Endothelial cell of umbilical vein (primary cell): ENCODE measurements around the gene PLXNA3. TPM values are rescaled to one million over a fixed set of nuclear protein-coding genes. Genes with fewer than 3 reads are reported as not detected.

Source experiments
- BruUV-seq: library from RNA; stranded (reverse); fragments of 400-500 nt; replicated peaks from 2 replicates; lab custom pipeline; 2021; lab: Mats Ljungman, UMichigan
- CTCF ChIA-PET: fragments of 300-600, 350-600 bp; sonication (Branson Sonifier 250); formaldehyde crosslinking; loops from one replicate; lab custom pipeline; 2021; ENCODE audit warnings: antibody characterized with exemption, inconsistent platforms; lab: Charles Lee
- POLR2A ChIA-PET: fragments of 300-600, 350-600 bp; sonication (Branson Sonifier 250); formaldehyde crosslinking; loops from one replicate; lab custom pipeline; 2021; ENCODE audit warnings: antibody characterized with exemption, inconsistent platforms; lab: Charles Lee
- DNase-seq: peaks from one replicate; pipeline ENCODE4 v3.0.0-alpha.2; 2011; ENCODE audit warnings: low read depth, low spot score
- FAIRE-seq: peaks from 2 replicates; lab custom pipeline; 2011; peaks lifted over from hg19 to GRCh38; lab: Jason Lieb, UNC
- H2AFZ ChIP-seq: 2 replicates; pipeline ENCODE4 v1.6.0; 2012; ENCODE audit warnings: low read depth, low read length, control low read depth, inconsistent platforms
- H3K27ac ChIP-seq: 2 replicates; pipeline ENCODE4 v1.5.1; 2011; ENCODE audit warnings: low read depth, mild to moderate bottlenecking, control low read depth, low read length, moderate library complexity; ENCODE audit not compliant: insufficient read depth
- H3K27me3 ChIP-seq, 2 experiments: 2 replicates each; pipeline versions ENCODE4 v1.6.0 to v1.6.1; 2011; ENCODE audit warnings: low read length in 2 of 2, mixed read lengths in 1 of 2; ENCODE audit not compliant: control insufficient read depth in 2 of 2, insufficient read depth in 2 of 2
- H3K36me3 ChIP-seq, 2 experiments: 2 replicates in 1 of 2; 3 replicates in 1 of 2; pipeline ENCODE4 v1.5.1; 2011; ENCODE audit warnings: low read length in 2 of 2, mild to moderate bottlenecking in 1 of 2, moderate library complexity in 1 of 2; ENCODE audit not compliant: control insufficient read depth in 2 of 2, insufficient read depth in 2 of 2; ENCODE audit errors: extremely low read depth in 1 of 2
- H3K4me1 ChIP-seq: 3 replicates; pipeline ENCODE4 v1.5.1; 2011; ENCODE audit warnings: mild to moderate bottlenecking, low read length; ENCODE audit not compliant: control insufficient read depth, insufficient read depth; ENCODE audit errors: extremely low read depth
- H3K4me2 ChIP-seq: 2 replicates; pipeline ENCODE4 v1.6.1; 2011; ENCODE audit warnings: low read length, control low read depth, mixed read lengths; ENCODE audit not compliant: insufficient read depth
- H3K4me3 ChIP-seq, 3 experiments: fragments of 200-600 bp in 1 of 3; sonication (generic), shearing (Covaris generic) in 1 of 3; replicated peaks in 1 of 3; 2 replicates each; pipeline ENCODE4 v1.5.1; 2011 to 2016; ENCODE audit warnings: control low read depth in 3 of 3, low read length in 3 of 3, mild to moderate bottlenecking in 2 of 3, inconsistent platforms in 1 of 3, low read depth in 1 of 3, moderate library complexity in 1 of 3; ENCODE audit not compliant: insufficient read depth in 1 of 3
- H3K79me2 ChIP-seq: 2 replicates; pipeline ENCODE4 v1.6.0; 2012; ENCODE audit warnings: low read length, inconsistent platforms; ENCODE audit not compliant: control insufficient read depth, insufficient read depth
- H3K9ac ChIP-seq: replicated peaks from 2 replicates; pipeline ENCODE3; 2011; ENCODE audit warnings: low read length, control low read depth; ENCODE audit not compliant: insufficient read depth; ENCODE audit errors: extremely low read depth
- H3K9me1 ChIP-seq: replicated peaks from 3 replicates; pipeline ENCODE4 v1.6.0; 2011; ENCODE audit warnings: mild to moderate bottlenecking, low read length; ENCODE audit not compliant: control insufficient read depth, insufficient read depth; ENCODE audit errors: extremely low read depth
- H3K9me3 ChIP-seq: replicated peaks from 2 replicates; pipeline ENCODE4 v1.5.1; 2012; ENCODE audit warnings: low read length, inconsistent platforms; ENCODE audit not compliant: control insufficient read depth, insufficient read depth
- H4K20me1 ChIP-seq: replicated peaks from 2 replicates; pipeline ENCODE3; 2011; ENCODE audit warnings: mild to moderate bottlenecking, low read length; ENCODE audit not compliant: control insufficient read depth, insufficient read depth; ENCODE audit errors: extremely low read depth
- CTCF ChIP-seq, 2 donors: IDR thresholded peaks; 1 replicate in 1 of 2; 2 replicates in 1 of 2; pipeline ENCODE4 v1.5.1; 2011; ENCODE audit warnings: low read length in 2 of 2, mild to moderate bottlenecking in 2 of 2, moderate library complexity in 2 of 2, control low read depth in 1 of 2, inconsistent platforms in 1 of 2, low read depth in 1 of 2; ENCODE audit not compliant: insufficient read depth in 1 of 2; ENCODE audit errors: extremely low read depth in 1 of 2
- EZH2 ChIP-seq: IDR thresholded peaks from 2 replicates; pipeline ENCODE4 v1.6.1; 2012; ENCODE audit warnings: borderline replicate concordance, low read depth, mild to moderate bottlenecking, moderate library complexity, low read length, inconsistent platforms; ENCODE audit not compliant: severe bottlenecking
- FOS ChIP-seq: IDR thresholded peaks from 2 replicates; pipeline ENCODE4 v1.6.1; 2011; ENCODE audit warnings: mild to moderate bottlenecking, low read length, moderate library complexity, borderline replicate concordance; ENCODE audit not compliant: insufficient read depth
- GATA2 ChIP-seq: IDR thresholded peaks from 2 replicates; pipeline ENCODE4 v1.7.0; 2011; ENCODE audit warnings: low read depth, mild to moderate bottlenecking, moderate library complexity, mixed read lengths, low read length; ENCODE audit not compliant: insufficient read length, insufficient read depth
- JUN ChIP-seq: IDR thresholded peaks from 2 replicates; pipeline ENCODE4 v1.6.1; 2011; ENCODE audit warnings: borderline replicate concordance, low read depth; ENCODE audit not compliant: insufficient read length, insufficient read depth
- MAX ChIP-seq: IDR thresholded peaks from 2 replicates; pipeline ENCODE4 v1.6.1; 2011; ENCODE audit not compliant: insufficient read depth, insufficient read length
- MYC ChIP-seq: IDR thresholded peaks from one replicate; pipeline ENCODE4 v1.6.1; 2011; ENCODE audit warnings: mild to moderate bottlenecking, low read depth, low read length
- POLR2A ChIP-seq: IDR thresholded peaks from 2 replicates; pipeline ENCODE4 v1.6.1; 2012; ENCODE audit warnings: low read depth, mild to moderate bottlenecking, control low read depth, low read length
- POLR2AphosphoS5 ChIP-seq: IDR thresholded peaks from 2 replicates; pipeline ENCODE4 v1.6.1; 2012; ENCODE audit warnings: low read depth, mild to moderate bottlenecking, control low read depth, low read length, moderate library complexity; ENCODE audit not compliant: insufficient read depth
- dilution Hi-C: fragments of 300-500 bp; cut with MboI; formaldehyde crosslinking; loops from one replicate; pipeline ENCODE4 v1.15.0; 2019; ENCODE audit warnings: low sequenced_read_pairs; ENCODE audit not compliant: extremely low pct_ligation_motif_present
- intact Hi-C: fragments of 100-400 bp; cut with micrococcal nuclease; formaldehyde crosslinking; loops from one replicate; pipeline ENCODE4 v1.10.0; 2022
- polyA plus RNA-seq, 4 experiments: library from polyadenylated mRNA; depleted of rRNA in 3 of 4; stranded (reverse) in 3 of 4; unstranded in 1 of 4; fragments of >200 nt; gene quantifications; 2 replicates each; pipeline versions ENCODE4 v1.2.1 to v1.2.3, GENCODE V29; 2011 to 2012; ENCODE audit warnings: missing spikeins in 1 of 4
- total RNA-seq: library from RNA; stranded (reverse); gene quantifications from 2 replicates; pipeline ENCODE4 v1.2.3, GENCODE V29; 2021

Gene PLXNA3
- total and polyA plus RNA-seq, 2 donors (not counting 3 experiments of a cell fraction or from before 2014, with no cell fraction given): 56.8 to 58.6 TPM

GRCh38 chrX:154485150-154486051, 27.3 kb downstream of the PLXNA3 start:
- Histone ChIP-seq H3K27me3 (no peaks in the 10 kb centered on the region), H3K79me2 (peaks cover 10% of the 10 kb centered on the region), H2AFZ (no peak overlapping the region), H3K4me2 (peak overlapping the region; percentile 57), H3K36me3 (no peaks in the 10 kb centered on the region), H3K9me1 (no peaks in the 10 kb centered on the region), H3K9ac (peak overlapping the region; percentile 36), H3K4me1 (peaks cover 3% of the 10 kb centered on the region), H4K20me1 (no peaks in the 10 kb centered on the region), H3K9me3 (no peaks in the 10 kb centered on the region), H3K27ac (no peak overlapping the region), H3K4me3 (peak overlapping the region in 2 of 3 experiments; percentile 46 to 51)
- peak; percentile 63 for FAIRE-seq
- no peak for DNase-seq
- ChIA-PET CTCF (interaction anchor here (2.0 kb wide), 1 partner anchor 9 kb away, joined by 7 read pairs; no protein-coding TSS in a partner anchor), POLR2A (no interaction called here)
- intact Hi-C loops: no loop called here
- TF ChIP-seq GATA2: no peak
- no peak for TF ChIP-seq CTCF (IDR thresholded peaks at IDR 0.05; ENCODE audit: extremely low read depth in 1 of 2, insufficient read depth in 1 of 2, low read depth in 1 of 2, low read length in 2 of 2)
- TF ChIP-seq POLR2AphosphoS5: no peak
- TF ChIP-seq FOS: no peak
- no peak for TF ChIP-seq POLR2A
- no peak for TF ChIP-seq EZH2
- no peak for TF ChIP-seq MAX
- TF ChIP-seq MYC: no peak
- no peak for TF ChIP-seq JUN
- no TSS peak for BruUV-seq
- dilution Hi-C loops: no loop called here
